Non-pigmented ciliary epithelial cell (primary cell): ENCODE results near the gene ABCC12.
A peak's percentile ranks its signal among the peaks of the same experiment; 100 is the strongest.

Experiments
- DNase-seq: peaks from one replicate; pipeline ENCODE4 v3.0.0-alpha.2; 2010; ENCODE audit warnings: low read depth

The ABCC12 gene

GRCh38 chr16:48132696-48133095, 23.1 kb downstream of the ABCC12 start:
- DNase-seq, result no peak

GRCh38 chr16:48131201-48131935, 24.4 kb downstream of the ABCC12 start:
- DNase-seq, result no peak

- DNase-seq, result no peak
Observed at GRCh38 chr16:48129926-48130325, 25.9 kb downstream of the ABCC12 start.

- no peak for DNase-seq
Observed at GRCh38 chr16:48128769-48129168, 27.0 kb downstream of the ABCC12 start.

- peak; percentile 96 for DNase-seq
Observed at GRCh38 chr16:48126801-48127644, 28.8 kb downstream of the ABCC12 start.

GRCh38 chr16:48125888-48126287, 29.9 kb downstream of the ABCC12 start:
- no peak for DNase-seq

GRCh38 chr16:48124266-48124665, 31.5 kb downstream of the ABCC12 start:
- no peak for DNase-seq

GRCh38 chr16:48123104-48123788, 32.5 kb downstream of the ABCC12 start:
- DNase-seq, result peak; percentile 99

GRCh38 chr16:48121276-48121675, 34.5 kb downstream of the ABCC12 start:
- no peak for DNase-seq

- no peak for DNase-seq
Observed at GRCh38 chr16:48118841-48119240, 37.0 kb downstream of the ABCC12 start.

GRCh38 chr16:48117217-48118105, 38.3 kb downstream of the ABCC12 start:
- no peak for DNase-seq

GRCh38 chr16:48115299-48115698, 40.5 kb downstream of the ABCC12 start:
- no peak for DNase-seq

- DNase-seq, result no peak
Observed at GRCh38 chr16:48114410-48114809, 41.4 kb downstream of the ABCC12 start.

- no peak for DNase-seq
Observed at GRCh38 chr16:48113471-48113870, 42.3 kb downstream of the ABCC12 start.

GRCh38 chr16:48113001-48113400, 42.8 kb downstream of the ABCC12 start:
- no peak for DNase-seq

GRCh38 chr16:48112600-48112999, 43.2 kb downstream of the ABCC12 start:
- DNase-seq, result no peak

GRCh38 chr16:48110982-48111381, 44.8 kb downstream of the ABCC12 start:
- DNase-seq, result no peak

GRCh38 chr16:48110000-48110399, 45.8 kb downstream of the ABCC12 start:
- no peak for DNase-seq

GRCh38 chr16:48109475-48109874, 46.3 kb downstream of the ABCC12 start:
- DNase-seq, result no peak

- DNase-seq, result no peak
Observed at GRCh38 chr16:48106446-48106845, 49.3 kb downstream of the ABCC12 start.
